IMR-90 (cell line): ENCODE data around the gene FGFBP2. TPM values are rescaled to one million over a fixed set of nuclear protein-coding genes. Genes with fewer than 3 reads are reported as not detected.
A peak's percentile ranks its signal among the peaks of the same experiment; 100 is the strongest.

Experiments used
- ATAC-seq: fragments of 200-7000 bp; cut with Tn5 transposase; 2 replicates; pipeline ENCODE4 v1.9.1; 2020; ENCODE audit warnings: low read depth, mild to moderate bottlenecking, moderate library complexity
- BruUV-seq: library from RNA; stranded (reverse); fragments of 400-500 nt; replicated peaks from 2 replicates; lab custom pipeline; 2021; lab: Mats Ljungman, UMichigan
- CTCF ChIA-PET: fragments of 300-600 bp; formaldehyde crosslinking; extraction: SDS; loops from one replicate; lab custom pipeline; 2021; ENCODE audit warnings: antibody characterized with exemption; lab: Yijun Ruan, JAX
- POLR2A ChIA-PET: fragments of 300-600 bp; sonication (Branson Sonifier 250); formaldehyde crosslinking; loops from one replicate; lab custom pipeline; 2022; ENCODE audit warnings: antibody characterized with exemption; ENCODE audit not compliant: unreplicated experiment; lab: Charles Lee
- DNase-seq: peaks from one replicate; pipeline ENCODE4 v3.0.0; 2013
- H2AFZ ChIP-seq: replicated peaks from 2 replicates; pipeline ENCODE3; 2013; ENCODE audit warnings: low read length, mild to moderate bottlenecking; ENCODE audit not compliant: poor library complexity
- H2AK5ac ChIP-seq: 2 replicates; pipeline ENCODE4 v1.6.1; 2013; ENCODE audit warnings: low read depth, low read length, inconsistent platforms
- H2AK9ac ChIP-seq: replicated peaks from 2 replicates; pipeline ENCODE3; 2013; ENCODE audit warnings: mild to moderate bottlenecking, low read depth, low read length, moderate library complexity; ENCODE audit not compliant: poor library complexity
- H2BK120ac ChIP-seq: 2 replicates; pipeline ENCODE4 v1.6.1; 2013; ENCODE audit warnings: low read depth, low read length, inconsistent platforms
- H2BK15ac ChIP-seq: 3 replicates; pipeline ENCODE4 v1.6.1; 2013; ENCODE audit warnings: low read depth, low read length, inconsistent platforms
- H2BK20ac ChIP-seq: 2 replicates; pipeline ENCODE4 v1.6.1; 2013; ENCODE audit warnings: low read depth, mild to moderate bottlenecking, inconsistent platforms, low read length, moderate library complexity
- H2BK5ac ChIP-seq: 2 replicates; pipeline ENCODE4 v1.6.1; 2013; ENCODE audit warnings: mild to moderate bottlenecking, low read depth, low read length, inconsistent platforms; ENCODE audit not compliant: poor library complexity, severe bottlenecking
- H3K14ac ChIP-seq: replicated peaks from 2 replicates; pipeline ENCODE4 v1.6.1; 2013; ENCODE audit warnings: low read depth, low read length, inconsistent platforms
- H3K18ac ChIP-seq: 2 replicates; pipeline ENCODE4 v1.6.1; 2013; ENCODE audit warnings: low read depth, low read length, control low read depth
- H3K23ac ChIP-seq: 2 replicates; pipeline ENCODE4 v1.6.1; 2013; ENCODE audit warnings: low read depth, low read length, inconsistent platforms
- H3K27ac ChIP-seq: 2 replicates; pipeline ENCODE4 v1.5.1; 2013; ENCODE audit warnings: mild to moderate bottlenecking, control low read depth, low read length; ENCODE audit not compliant: insufficient read depth
- H3K27me3 ChIP-seq: 2 replicates; pipeline ENCODE4 v1.6.1; 2013; ENCODE audit warnings: low read length; ENCODE audit not compliant: control insufficient read depth, insufficient read depth
- H3K36me3 ChIP-seq: 2 replicates; pipeline ENCODE4 v1.6.1; 2013; ENCODE audit warnings: low read length, mixed read lengths; ENCODE audit not compliant: control insufficient read depth, insufficient read depth
- H3K4ac ChIP-seq: 2 replicates; pipeline ENCODE4 v1.6.1; 2013; ENCODE audit warnings: low read depth, low read length, inconsistent platforms
- H3K4me1 ChIP-seq: 2 replicates; pipeline ENCODE4 v1.6.1; 2013; ENCODE audit warnings: low read length, mixed read lengths; ENCODE audit not compliant: control insufficient read depth, insufficient read depth
- H3K4me2 ChIP-seq: 2 replicates; pipeline ENCODE4 v1.6.1; 2013; ENCODE audit warnings: low read depth, mild to moderate bottlenecking, control low read depth, low read length, moderate library complexity
- H3K4me3 ChIP-seq: 2 replicates; pipeline ENCODE4 v1.5.1; 2013; ENCODE audit warnings: low read depth, mild to moderate bottlenecking, control low read depth, low read length, moderate library complexity; ENCODE audit not compliant: insufficient read depth
- H3K56ac ChIP-seq: 2 replicates; pipeline ENCODE4 v1.6.1; 2013; ENCODE audit warnings: low read length, inconsistent platforms; ENCODE audit not compliant: insufficient read depth; ENCODE audit errors: extremely low read depth
- H3K79me1 ChIP-seq, 2 experiments: 2 replicates each; pipeline ENCODE4 v1.6.1; 2013; ENCODE audit warnings: low read length in 2 of 2, inconsistent platforms in 1 of 2, low read depth in 1 of 2
- H3K9ac ChIP-seq: 2 replicates; pipeline ENCODE4 v1.6.1; 2013; ENCODE audit warnings: low read depth, low read length, control low read depth
- H3K9me1 ChIP-seq: 2 replicates; pipeline ENCODE4 v1.6.1; 2013; ENCODE audit warnings: low read length, inconsistent platforms; ENCODE audit not compliant: insufficient read depth
- H3K9me3 ChIP-seq: 2 replicates; pipeline ENCODE4 v1.6.1; 2013; ENCODE audit warnings: low read length; ENCODE audit not compliant: control insufficient read depth, insufficient read depth
- H4K20me1 ChIP-seq: 2 replicates; pipeline ENCODE4 v1.6.1; 2013; ENCODE audit warnings: low read length, inconsistent platforms; ENCODE audit not compliant: insufficient read depth
- H4K5ac ChIP-seq: 2 replicates; pipeline ENCODE4 v1.6.1; 2013; ENCODE audit warnings: mild to moderate bottlenecking, low read depth, low read length, control low read depth
- H4K8ac ChIP-seq, 2 experiments: 2 replicates each; pipeline ENCODE4 v1.6.1; 2013; ENCODE audit warnings: low read depth in 2 of 2, low read length in 2 of 2, control low read depth in 1 of 2, inconsistent platforms in 1 of 2
- H4K91ac ChIP-seq: 2 replicates; pipeline ENCODE4 v1.6.1; 2013; ENCODE audit warnings: low read depth, low read length, inconsistent platforms; ENCODE audit not compliant: insufficient read depth
- CHD1 ChIP-seq: IDR thresholded peaks from 2 replicates; pipeline ENCODE4 v1.6.1; 2012; ENCODE audit warnings: low read depth, low read length, improper control_type of control experiment
- MAFK ChIP-seq: IDR thresholded peaks from 2 replicates; pipeline ENCODE4 v1.6.1; 2012; ENCODE audit warnings: low read depth, low read length, improper control_type of control experiment
- MAZ ChIP-seq: IDR thresholded peaks from 2 replicates; pipeline ENCODE4 v1.6.1; 2012; ENCODE audit warnings: low read depth, mild to moderate bottlenecking, low read length, improper control_type of control experiment, moderate library complexity, borderline replicate concordance
- NFE2L2 ChIP-seq: fragments of 150-350 bp; IDR thresholded peaks from 2 replicates; pipeline ENCODE4 v1.6.1; 2016; ENCODE audit warnings: low read depth, mild to moderate bottlenecking, low read length
- RAD21 ChIP-seq: IDR thresholded peaks from 2 replicates; pipeline ENCODE4 v1.6.1; 2012; ENCODE audit warnings: low read length, improper control_type of control experiment
- RCOR1 ChIP-seq: IDR thresholded peaks from 2 replicates; pipeline ENCODE4 v1.6.1; 2012; ENCODE audit warnings: mild to moderate bottlenecking, low read length, improper control_type of control experiment; ENCODE audit not compliant: insufficient replicate concordance
- RFX5 ChIP-seq: IDR thresholded peaks from 2 replicates; pipeline ENCODE4 v1.8.0; 2012; ENCODE audit warnings: low read depth, mild to moderate bottlenecking, low read length, moderate library complexity
- SMC3 ChIP-seq: fragments of 150-350 bp; IDR thresholded peaks from 2 replicates; pipeline ENCODE4 v1.6.1; 2016; ENCODE audit warnings: low read depth, mild to moderate bottlenecking, antibody characterized with exemption, low read length, moderate library complexity
- WGBS, 2 experiments: methylation state at CpG; one replicate each; pipeline versions ENCODE4 v1.1.5 to v1.1.7; 2013; ENCODE audit warnings: missing lambda C conversion rate in 2 of 2; ENCODE audit not compliant: insufficient read length in 1 of 2; ENCODE audit errors: extremely low coverage in 2 of 2; 5-methylcytosine and 5-hydroxymethylcytosine counted together
- dilution Hi-C: fragments of 300-500 bp; cut with HindIII; formaldehyde crosslinking; loops from one replicate; pipeline ENCODE4 v1.14.3; 2018; ENCODE audit warnings: low sequenced_read_pairs; ENCODE audit not compliant: unreplicated experiment
- in situ Hi-C: fragments of 300-500 bp; cut with MboI; formaldehyde crosslinking; loops from 3 replicates; pipeline ENCODE4 v1.14.3; 2019; ENCODE audit warnings: low sequenced_read_pairs, inconsistent platforms, mixed read lengths
- intact Hi-C: fragments of 100-400 bp; cut with micrococcal nuclease; formaldehyde crosslinking; loops from 2 replicates; pipeline ENCODE4 v1.10.0; 2022
- polyA plus RNA-seq, 3 experiments: library from polyadenylated mRNA; depleted of rRNA; stranded (reverse); fragments of >200 nt; gene quantifications; 2 replicates each; pipeline ENCODE4 v1.2.3, GENCODE V29; 2012; ENCODE audit warnings: low replicate concordance in 1 of 3
- total RNA-seq: library from RNA; depleted of rRNA; stranded (reverse); fragments of >200 nt; gene quantifications from 2 replicates; pipeline ENCODE4 v1.2.3, GENCODE V29; 2012
- TF ChIP-seq, protein P1 (sequence below): conservative IDR thresholded peaks from 2 replicates; pipeline ENCODE4 v1.5.1; 2012; ENCODE audit warnings: mild to moderate bottlenecking, low read depth, low read length, improper control_type of control experiment
- TF ChIP-seq, protein P2 (sequence below): fragments of 150-350 bp; IDR thresholded peaks from 2 replicates; pipeline ENCODE4 v1.6.1; 2017; ENCODE audit warnings: mild to moderate bottlenecking, antibody characterized with exemption, low read length, low read depth
- TF ChIP-seq, protein P3 (sequence below): fragments of 150-350 bp; IDR thresholded peaks from 2 replicates; pipeline ENCODE4 v1.6.1; 2016; ENCODE audit warnings: low read depth, mild to moderate bottlenecking, low read length, moderate library complexity, borderline replicate concordance

Gene FGFBP2
- total and polyA plus RNA-seq, 2 of the 4 experiments (the other 2 are of a cell fraction): not detected

DNA sequence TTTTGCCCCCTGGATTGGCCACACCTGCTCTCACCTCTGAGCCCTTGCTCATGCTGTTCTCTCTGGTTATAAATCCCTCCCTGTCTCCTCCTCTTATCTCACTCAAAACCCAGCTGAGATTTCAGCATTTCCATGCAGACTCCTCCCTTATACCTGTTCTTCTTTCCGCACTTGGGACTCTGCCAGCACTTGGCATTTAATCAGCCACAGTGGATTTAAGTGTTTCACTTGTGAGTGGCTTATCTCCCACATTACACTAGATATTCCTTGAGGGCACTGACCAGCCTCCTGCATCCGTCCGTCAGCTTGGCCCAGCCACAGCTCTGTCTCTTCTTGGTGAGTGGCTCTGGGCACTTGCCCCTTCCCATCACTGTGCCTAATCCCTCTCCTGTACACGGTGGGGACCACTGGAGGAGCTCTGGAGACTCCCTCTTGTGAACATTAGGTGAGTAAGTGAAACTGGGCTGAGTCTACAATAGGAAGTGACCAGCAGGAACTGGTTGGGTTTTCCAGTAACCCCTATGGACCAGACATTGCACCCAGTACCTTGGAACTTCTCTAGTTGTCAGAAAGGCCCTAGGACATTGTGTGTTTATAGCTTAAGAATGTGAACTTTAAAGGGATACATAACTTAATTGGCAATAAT, 44.4 kb downstream of the FGFBP2 start:
- H3K56ac ChIP-seq: no peak overlapping the region
- no peak overlapping the region for H3K4ac ChIP-seq
- no peak overlapping the region for H3K4me2 ChIP-seq
- peak overlapping the region; percentile 67 for H2AK5ac ChIP-seq
- H3K27me3 ChIP-seq: no peaks in the 10 kb centered on the region
- H3K79me1 ChIP-seq: no peaks in the 10 kb centered on the region
- H3K9ac ChIP-seq: no peak overlapping the region
- no peak overlapping the region for H3K23ac ChIP-seq
- H4K5ac ChIP-seq: no peak overlapping the region
- H2BK120ac ChIP-seq: no peak overlapping the region
- no peak overlapping the region for H4K8ac ChIP-seq
- intact Hi-C loops (no loop called here), dilution Hi-C loops (no loop called here), in situ Hi-C loops (no loop called here)
- H4K91ac ChIP-seq: peak overlapping the region; percentile 33; the same call in 1 of the 2 replicates
- no TSS peak for BruUV-seq
- WGBS, 2 experiments: no CpG with 5 or more reads among the region's 4 CpGs
- peak overlapping the region; percentile 27 for H2AFZ ChIP-seq
- no peak overlapping the region for H2AK9ac ChIP-seq
- H4K20me1 ChIP-seq: no peaks in the 10 kb centered on the region
- no peak overlapping the region for H3K4me3 ChIP-seq
- no peaks in the 10 kb centered on the region for H3K36me3 ChIP-seq
- no peak for ATAC-seq
- H3K9me1 ChIP-seq: peaks cover 13% of the 10 kb centered on the region
- TF ChIP-seq RCOR1: no peak
- TF ChIP-seq SMC3: no peak
- TF ChIP-seq, protein P1, sequence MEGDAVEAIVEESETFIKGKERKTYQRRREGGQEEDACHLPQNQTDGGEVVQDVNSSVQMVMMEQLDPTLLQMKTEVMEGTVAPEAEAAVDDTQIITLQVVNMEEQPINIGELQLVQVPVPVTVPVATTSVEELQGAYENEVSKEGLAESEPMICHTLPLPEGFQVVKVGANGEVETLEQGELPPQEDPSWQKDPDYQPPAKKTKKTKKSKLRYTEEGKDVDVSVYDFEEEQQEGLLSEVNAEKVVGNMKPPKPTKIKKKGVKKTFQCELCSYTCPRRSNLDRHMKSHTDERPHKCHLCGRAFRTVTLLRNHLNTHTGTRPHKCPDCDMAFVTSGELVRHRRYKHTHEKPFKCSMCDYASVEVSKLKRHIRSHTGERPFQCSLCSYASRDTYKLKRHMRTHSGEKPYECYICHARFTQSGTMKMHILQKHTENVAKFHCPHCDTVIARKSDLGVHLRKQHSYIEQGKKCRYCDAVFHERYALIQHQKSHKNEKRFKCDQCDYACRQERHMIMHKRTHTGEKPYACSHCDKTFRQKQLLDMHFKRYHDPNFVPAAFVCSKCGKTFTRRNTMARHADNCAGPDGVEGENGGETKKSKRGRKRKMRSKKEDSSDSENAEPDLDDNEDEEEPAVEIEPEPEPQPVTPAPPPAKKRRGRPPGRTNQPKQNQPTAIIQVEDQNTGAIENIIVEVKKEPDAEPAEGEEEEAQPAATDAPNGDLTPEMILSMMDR: no peak
- TF ChIP-seq, protein P2, sequence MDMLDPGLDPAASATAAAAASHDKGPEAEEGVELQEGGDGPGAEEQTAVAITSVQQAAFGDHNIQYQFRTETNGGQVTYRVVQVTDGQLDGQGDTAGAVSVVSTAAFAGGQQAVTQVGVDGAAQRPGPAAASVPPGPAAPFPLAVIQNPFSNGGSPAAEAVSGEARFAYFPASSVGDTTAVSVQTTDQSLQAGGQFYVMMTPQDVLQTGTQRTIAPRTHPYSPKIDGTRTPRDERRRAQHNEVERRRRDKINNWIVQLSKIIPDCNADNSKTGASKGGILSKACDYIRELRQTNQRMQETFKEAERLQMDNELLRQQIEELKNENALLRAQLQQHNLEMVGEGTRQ: no peak
- no peak for TF ChIP-seq RAD21
- TF ChIP-seq, protein P3, sequence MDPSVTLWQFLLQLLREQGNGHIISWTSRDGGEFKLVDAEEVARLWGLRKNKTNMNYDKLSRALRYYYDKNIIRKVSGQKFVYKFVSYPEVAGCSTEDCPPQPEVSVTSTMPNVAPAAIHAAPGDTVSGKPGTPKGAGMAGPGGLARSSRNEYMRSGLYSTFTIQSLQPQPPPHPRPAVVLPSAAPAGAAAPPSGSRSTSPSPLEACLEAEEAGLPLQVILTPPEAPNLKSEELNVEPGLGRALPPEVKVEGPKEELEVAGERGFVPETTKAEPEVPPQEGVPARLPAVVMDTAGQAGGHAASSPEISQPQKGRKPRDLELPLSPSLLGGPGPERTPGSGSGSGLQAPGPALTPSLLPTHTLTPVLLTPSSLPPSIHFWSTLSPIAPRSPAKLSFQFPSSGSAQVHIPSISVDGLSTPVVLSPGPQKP: no peak
- TF ChIP-seq CHD1: no peak
- no peak for TF ChIP-seq MAFK
- no peak for TF ChIP-seq RFX5
- no peak for TF ChIP-seq MAZ
- no peak for TF ChIP-seq NFE2L2
- H2BK5ac ChIP-seq: no peak overlapping the region
- POLR2A ChIA-PET: no interaction called here
- no peak overlapping the region for H3K27ac ChIP-seq
- H3K18ac ChIP-seq: no peak overlapping the region
- no peak for DNase-seq
- no peaks in the 10 kb centered on the region; the same call in 1 of the 2 replicates for H3K9me3 ChIP-seq
- 0 out of 2 replicates have a peak overlapping the region, but pooled peaks have one; percentile 34 for H3K14ac ChIP-seq
- H3K4me1 ChIP-seq: peaks cover 9% of the 10 kb centered on the region
- CTCF ChIA-PET: no interaction called here
- H2BK20ac ChIP-seq: peak overlapping the region; percentile 29; the same call in 1 of the 2 replicates
- no peak overlapping the region; the same call in 2 of the 3 replicates for H2BK15ac ChIP-seq
